ENCODE measurements around the gene UTF1.

The UTF1 gene

GRCh38 chr10:133278577-133279265, 48.7 kb downstream of the UTF1 start (continued):
- no peak for TF ChIP-seq ZNF398 (tag by site-specific recombination; IDR thresholded peaks at IDR 0.05)
- no peak for TF ChIP-seq ZNF155 (tag by site-specific recombination; IDR thresholded peaks at IDR 0.05)
- TF ChIP-seq ZNF274 (IDR thresholded peaks at IDR 0.05; ENCODE audit: low read length), result no peak
- no peak for TF ChIP-seq ZNF274 (tag by site-specific recombination; IDR thresholded peaks at IDR 0.05; ENCODE audit: borderline replicate concordance)
- no peak for TF ChIP-seq ZNF23 (tag by site-specific recombination; IDR thresholded peaks at IDR 0.05; ENCODE audit: borderline replicate concordance)
- no peak for TF ChIP-seq ZNF571 (tag by site-specific recombination; IDR thresholded peaks at IDR 0.05)
- TF ChIP-seq, protein P1, sequence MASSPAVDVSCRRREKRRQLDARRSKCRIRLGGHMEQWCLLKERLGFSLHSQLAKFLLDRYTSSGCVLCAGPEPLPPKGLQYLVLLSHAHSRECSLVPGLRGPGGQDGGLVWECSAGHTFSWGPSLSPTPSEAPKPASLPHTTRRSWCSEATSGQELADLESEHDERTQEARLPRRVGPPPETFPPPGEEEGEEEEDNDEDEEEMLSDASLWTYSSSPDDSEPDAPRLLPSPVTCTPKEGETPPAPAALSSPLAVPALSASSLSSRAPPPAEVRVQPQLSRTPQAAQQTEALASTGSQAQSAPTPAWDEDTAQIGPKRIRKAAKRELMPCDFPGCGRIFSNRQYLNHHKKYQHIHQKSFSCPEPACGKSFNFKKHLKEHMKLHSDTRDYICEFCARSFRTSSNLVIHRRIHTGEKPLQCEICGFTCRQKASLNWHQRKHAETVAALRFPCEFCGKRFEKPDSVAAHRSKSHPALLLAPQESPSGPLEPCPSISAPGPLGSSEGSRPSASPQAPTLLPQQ (tag by site-specific recombination; IDR thresholded peaks at IDR 0.05), result no peak
- TF ChIP-seq AEBP2 (tag by site-specific recombination; IDR thresholded peaks at IDR 0.05; ENCODE audit: borderline replicate concordance), result no peak
- no peak for TF ChIP-seq ZBTB8A (tag by site-specific recombination; IDR thresholded peaks at IDR 0.05)
- TF ChIP-seq ZNF610 (tag by site-specific recombination; IDR thresholded peaks at IDR 0.05; ENCODE audit: borderline replicate concordance), result no peak
- TF ChIP-seq, protein P2, sequence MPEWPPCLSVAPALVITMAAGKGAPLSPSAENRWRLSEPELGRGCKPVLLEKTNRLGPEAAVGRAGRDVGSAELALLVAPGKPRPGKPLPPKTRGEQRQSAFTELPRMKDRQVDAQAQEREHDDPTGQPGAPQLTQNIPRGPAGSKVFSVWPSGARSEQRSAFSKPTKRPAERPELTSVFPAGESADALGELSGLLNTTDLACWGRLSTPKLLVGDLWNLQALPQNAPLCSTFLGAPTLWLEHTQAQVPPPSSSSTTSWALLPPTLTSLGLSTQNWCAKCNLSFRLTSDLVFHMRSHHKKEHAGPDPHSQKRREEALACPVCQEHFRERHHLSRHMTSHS (tag by site-specific recombination; IDR thresholded peaks at IDR 0.05), result no peak
- no peak for TF ChIP-seq YY1 (tag by site-specific recombination; IDR thresholded peaks at IDR 0.05)
- TF ChIP-seq PRDM2 (tag by site-specific recombination; IDR thresholded peaks at IDR 0.05; ENCODE audit: borderline replicate concordance), result no peak
- no peak for TF ChIP-seq ZNF654 (tag by site-specific recombination; IDR thresholded peaks at IDR 0.05; ENCODE audit: low read depth)
- TF ChIP-seq ZNF623 (tag by site-specific recombination; IDR thresholded peaks at IDR 0.05), result no peak
- TF ChIP-seq, protein P3, sequence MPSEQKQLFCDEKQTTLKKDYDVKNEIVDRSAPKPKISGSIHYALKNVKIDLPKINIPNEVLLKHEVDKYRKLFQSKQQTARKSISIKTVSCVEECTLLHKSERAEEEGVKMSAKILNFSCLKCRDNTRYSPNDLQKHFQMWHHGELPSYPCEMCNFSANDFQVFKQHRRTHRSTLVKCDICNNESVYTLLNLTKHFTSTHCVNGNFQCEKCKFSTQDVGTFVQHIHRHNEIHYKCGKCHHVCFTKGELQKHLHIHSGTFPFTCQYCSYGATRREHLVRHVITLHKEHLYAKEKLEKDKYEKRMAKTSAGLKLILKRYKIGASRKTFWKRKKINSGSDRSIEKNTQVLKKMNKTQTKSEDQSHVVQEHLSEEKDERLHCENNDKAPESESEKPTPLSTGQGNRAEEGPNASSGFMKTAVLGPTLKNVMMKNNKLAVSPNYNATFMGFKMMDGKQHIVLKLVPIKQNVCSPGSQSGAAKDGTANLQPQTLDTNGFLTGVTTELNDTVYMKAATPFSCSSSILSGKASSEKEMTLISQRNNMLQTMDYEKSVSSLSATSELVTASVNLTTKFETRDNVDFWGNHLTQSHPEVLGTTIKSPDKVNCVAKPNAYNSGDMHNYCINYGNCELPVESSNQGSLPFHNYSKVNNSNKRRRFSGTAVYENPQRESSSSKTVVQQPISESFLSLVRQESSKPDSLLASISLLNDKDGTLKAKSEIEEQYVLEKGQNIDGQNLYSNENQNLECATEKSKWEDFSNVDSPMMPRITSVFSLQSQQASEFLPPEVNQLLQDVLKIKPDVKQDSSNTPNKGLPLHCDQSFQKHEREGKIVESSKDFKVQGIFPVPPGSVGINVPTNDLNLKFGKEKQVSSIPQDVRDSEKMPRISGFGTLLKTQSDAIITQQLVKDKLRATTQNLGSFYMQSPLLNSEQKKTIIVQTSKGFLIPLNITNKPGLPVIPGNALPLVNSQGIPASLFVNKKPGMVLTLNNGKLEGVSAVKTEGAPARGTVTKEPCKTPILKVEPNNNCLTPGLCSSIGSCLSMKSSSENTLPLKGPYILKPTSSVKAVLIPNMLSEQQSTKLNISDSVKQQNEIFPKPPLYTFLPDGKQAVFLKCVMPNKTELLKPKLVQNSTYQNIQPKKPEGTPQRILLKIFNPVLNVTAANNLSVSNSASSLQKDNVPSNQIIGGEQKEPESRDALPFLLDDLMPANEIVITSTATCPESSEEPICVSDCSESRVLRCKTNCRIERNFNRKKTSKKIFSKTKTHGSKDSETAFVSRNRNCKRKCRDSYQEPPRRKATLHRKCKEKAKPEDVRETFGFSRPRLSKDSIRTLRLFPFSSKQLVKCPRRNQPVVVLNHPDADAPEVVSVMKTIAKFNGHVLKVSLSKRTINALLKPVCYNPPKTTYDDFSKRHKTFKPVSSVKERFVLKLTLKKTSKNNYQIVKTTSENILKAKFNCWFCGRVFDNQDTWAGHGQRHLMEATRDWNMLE (tag by site-specific recombination; conservative IDR thresholded peaks at IDR 0.05; ENCODE audit: low read depth), result no peak
- TF ChIP-seq ELK4 (IDR thresholded peaks at IDR 0.05; ENCODE audit: borderline replicate concordance, low read depth, low read length), result no peak
- no peak for TF ChIP-seq SP3 (tag by site-specific recombination; IDR thresholded peaks at IDR 0.05)
- TF ChIP-seq GLI2 (tag by site-specific recombination; IDR thresholded peaks at IDR 0.05; ENCODE audit: borderline replicate concordance, low read depth), result no peak
- TF ChIP-seq ZNF830 (tag by site-specific recombination; IDR thresholded peaks at IDR 0.05; ENCODE audit: low read depth), result no peak
